AG10803 (cell line): ENCODE measurements around the gene COX11.

Source experiments
- DNase-seq: peaks from one replicate; pipeline ENCODE4 v3.0.0; 2010; ENCODE audit warnings: low read depth
- H3K4me3 ChIP-seq: 2 replicates; pipeline ENCODE4 v1.5.1; 2011; ENCODE audit warnings: mild to moderate bottlenecking, low read length, control low read depth
- CTCF ChIP-seq: conservative IDR thresholded peaks from 2 replicates; pipeline ENCODE4 v1.5.1; 2011; ENCODE audit warnings: mild to moderate bottlenecking, low read length, control low read depth, inconsistent platforms

Gene COX11

GRCh38 chr17:54933921-54934320 lies 34.5 kb downstream of the COX11 start:
- DNase-seq = no peak
- no peak overlapping the region for H3K4me3 ChIP-seq
- TF ChIP-seq CTCF = no peak

DNA sequence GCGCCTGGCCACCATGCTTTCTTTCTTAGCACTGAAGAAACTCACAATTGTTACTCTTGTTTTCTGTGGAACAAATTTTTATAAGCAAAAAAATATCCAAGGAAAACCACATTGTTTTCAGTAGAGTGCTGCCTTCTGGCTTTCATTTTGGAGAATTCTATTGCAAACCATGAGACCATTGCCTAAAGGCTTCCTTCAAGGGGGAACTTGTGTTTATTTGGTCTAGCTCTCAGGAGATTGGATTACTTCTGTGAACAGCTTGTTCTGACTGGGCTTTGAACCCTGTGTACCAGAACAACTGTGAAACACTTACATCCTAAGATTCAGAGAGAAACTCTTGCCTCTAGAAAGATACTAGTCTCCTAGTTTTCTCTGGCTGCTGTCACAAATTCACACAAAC lies 35.7 kb downstream of the COX11 start:
- no peak for DNase-seq
- no peak for TF ChIP-seq CTCF

GRCh38 chr17:54927525-54927924 lies 40.9 kb downstream of the COX11 start:
- DNase-seq = no peak
- no peak for TF ChIP-seq CTCF
- no peak overlapping the region for H3K4me3 ChIP-seq

More for the DNA sequence above, 35.7 kb downstream of the COX11 start:
- no peak overlapping the region for H3K4me3 ChIP-seq

- TF ChIP-seq CTCF = no peak
- no peak overlapping the region for H3K4me3 ChIP-seq
- DNase-seq = no peak
Measured at GRCh38 chr17:54924405-54924804, 44.0 kb downstream of the COX11 start.

DNA sequence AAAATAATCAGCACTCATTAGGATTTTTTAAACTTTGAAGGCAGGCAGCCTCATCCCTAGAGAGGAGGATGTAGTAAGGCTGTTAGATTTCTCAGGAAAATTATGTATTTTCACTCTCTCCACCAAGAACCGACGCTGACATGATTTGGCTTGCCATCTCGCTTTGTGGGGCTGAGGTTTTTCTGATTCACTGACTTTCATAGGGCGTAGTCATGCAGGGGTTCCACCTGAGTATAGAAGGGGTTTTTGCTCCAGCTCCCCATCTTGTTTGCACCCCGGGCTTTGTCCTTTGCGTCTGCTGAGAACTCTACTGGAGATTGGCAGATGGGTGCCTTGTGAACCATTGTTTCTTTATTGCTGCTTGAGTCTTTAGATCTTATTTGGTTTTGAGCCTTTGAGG lies 47.6 kb downstream of the COX11 start:
- H3K4me3 ChIP-seq = no peak overlapping the region
- TF ChIP-seq CTCF = no peak
- DNase-seq = no peak

- no peak for TF ChIP-seq CTCF
- no peak for DNase-seq
Measured at GRCh38 chr17:54919425-54919824, 49.0 kb downstream of the COX11 start.

DNA sequence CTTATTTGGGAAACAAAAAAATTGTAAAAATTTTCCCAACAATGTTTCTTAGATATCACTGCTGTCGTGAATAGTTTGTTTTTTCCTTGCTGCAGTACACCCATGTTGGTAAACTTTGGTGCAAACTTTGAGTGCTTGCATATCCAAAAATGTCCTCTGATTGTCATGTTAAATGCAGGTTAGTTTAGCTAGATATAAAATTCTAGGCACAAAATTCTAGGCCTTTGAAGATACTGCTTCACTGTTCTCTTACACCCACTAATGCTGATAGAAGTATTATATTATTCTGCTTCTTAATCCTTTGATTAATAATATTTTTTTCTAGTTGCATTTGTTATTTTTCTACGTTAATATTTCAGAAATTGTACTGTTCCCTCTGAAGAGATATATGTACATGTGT lies 51.7 kb downstream of the COX11 start:
- no peak for TF ChIP-seq CTCF
- no peak for DNase-seq
- H3K4me3 ChIP-seq = no peak overlapping the region

More at GRCh38 chr17:54919425-54919824, 49.0 kb downstream of the COX11 start:
- H3K4me3 ChIP-seq = no peak overlapping the region
